ENCODE data around the gene MYO7A.
"Not testable (repeated sequence)": the region's sequence is repeated elsewhere in the genome, so short reads cannot be mapped to it uniquely, and the experiment has no call there.

The MYO7A gene

GRCh38 chr11:77093056-77093891, 34.8 kb upstream of the MYO7A start:
- no peak for DNase-seq (ENCODE audit: low read depth)

GRCh38 chr11:77093987-77094840, 33.8 kb upstream of the MYO7A start:
- DNase-seq (ENCODE audit: low read depth): no peak

- DNase-seq (ENCODE audit: low read depth): no peak
Observed at GRCh38 chr11:77094841-77095365, 33.1 kb upstream of the MYO7A start.

- DNase-seq (ENCODE audit: low read depth): no peak
Observed at GRCh38 chr11:77095551-77096490, 32.2 kb upstream of the MYO7A start.

- DNase-seq (ENCODE audit: low read depth): no peak
Observed at GRCh38 chr11:77096591-77097019, 31.4 kb upstream of the MYO7A start.

- not testable (repeated sequence) for DNase-seq (ENCODE audit: low read depth)
Observed at GRCh38 chr11:77097180-77097579, 30.9 kb upstream of the MYO7A start.

- no peak for DNase-seq (ENCODE audit: low read depth)
Observed at GRCh38 chr11:77100166-77101042, 27.6 kb upstream of the MYO7A start.

- no peak for DNase-seq (ENCODE audit: low read depth)
Observed at GRCh38 chr11:77101043-77101537, 27.0 kb upstream of the MYO7A start.

- DNase-seq (ENCODE audit: low read depth): no peak
Observed at GRCh38 chr11:77102246-77103210, 25.5 kb upstream of the MYO7A start, which contains the start of gene OMP. Gene OMP (plus strand): TSS chr11:77102840. CDS start chr11:77102840, 0 bp downstream.

GRCh38 chr11:77103319-77103718, 24.7 kb upstream of the MYO7A start:
- DNase-seq (ENCODE audit: low read depth): no peak

- no peak for DNase-seq (ENCODE audit: low read depth)
Observed at GRCh38 chr11:77104727-77105126, 23.3 kb upstream of the MYO7A start.

GRCh38 chr11:77106321-77106720, 21.7 kb upstream of the MYO7A start:
- no peak for DNase-seq (ENCODE audit: low read depth)

- DNase-seq (ENCODE audit: low read depth): no peak
Observed at GRCh38 chr11:77106759-77107158, 21.3 kb upstream of the MYO7A start.

- no peak for DNase-seq (ENCODE audit: low read depth)
Observed at GRCh38 chr11:77107950-77108349, 20.1 kb upstream of the MYO7A start.

- no peak for DNase-seq (ENCODE audit: low read depth)
Observed at GRCh38 chr11:77108436-77108835, 19.6 kb upstream of the MYO7A start.

- no peak for DNase-seq (ENCODE audit: low read depth)
Observed at GRCh38 chr11:77109236-77110019, 18.6 kb upstream of the MYO7A start.

- DNase-seq (ENCODE audit: low read depth): no peak
Observed at GRCh38 chr11:77110836-77111235, 17.2 kb upstream of the MYO7A start.

GRCh38 chr11:77111277-77111676, 16.8 kb upstream of the MYO7A start:
- DNase-seq (ENCODE audit: low read depth): no peak

Measured in T-helper 22 cell (primary cell).